Left kidney (tissue), 2 donors: ENCODE measurements around the gene SERBP1. TPM values are rescaled to one million over a fixed set of nuclear protein-coding genes. Genes with fewer than 3 reads are reported as not detected.
"Not testable (repeated sequence)": the region's sequence is repeated elsewhere in the genome, so short reads cannot be mapped to it uniquely, and the experiment has no call there.

Experiments used
- DNase-seq: peaks from one replicate; pipeline ENCODE4 v3.0.0-alpha.2; 2013
- polyA plus RNA-seq: library from polyadenylated mRNA; unstranded; fragments of 120-200 nt; gene quantifications from one replicate; pipeline ENCODE4 v1.2.1, GENCODE V29; 2013; ENCODE audit not compliant: insufficient read length

The SERBP1 gene
- polyA plus RNA-seq, 1 donor: 417 TPM

DNA sequence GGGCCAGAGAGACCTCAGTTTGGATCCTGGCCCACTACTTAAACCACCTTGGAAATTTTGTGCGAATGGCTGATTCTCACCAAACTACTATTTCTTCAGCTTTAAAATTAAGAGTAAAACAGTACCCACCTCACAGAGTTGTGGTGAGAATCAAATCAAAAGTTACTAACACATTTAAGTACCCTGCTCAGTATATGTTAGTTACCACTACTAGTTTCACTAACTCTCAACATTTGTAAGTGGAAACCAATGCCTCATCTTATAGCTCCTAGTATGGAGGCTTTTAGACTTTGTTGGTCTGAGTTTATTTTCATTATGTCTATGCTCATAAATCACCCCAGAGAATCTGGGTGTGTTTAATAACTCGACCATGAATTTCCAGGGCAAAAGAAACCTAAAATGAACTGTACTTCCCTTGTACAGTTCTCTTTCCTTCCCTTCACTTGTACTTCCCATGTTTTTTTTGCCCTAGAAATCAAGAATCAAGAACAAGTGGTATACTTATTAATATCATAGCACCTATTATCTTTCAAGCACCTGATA lies 11.6 kb upstream of the SERBP1 start:
- DNase-seq: no peak

DNA sequence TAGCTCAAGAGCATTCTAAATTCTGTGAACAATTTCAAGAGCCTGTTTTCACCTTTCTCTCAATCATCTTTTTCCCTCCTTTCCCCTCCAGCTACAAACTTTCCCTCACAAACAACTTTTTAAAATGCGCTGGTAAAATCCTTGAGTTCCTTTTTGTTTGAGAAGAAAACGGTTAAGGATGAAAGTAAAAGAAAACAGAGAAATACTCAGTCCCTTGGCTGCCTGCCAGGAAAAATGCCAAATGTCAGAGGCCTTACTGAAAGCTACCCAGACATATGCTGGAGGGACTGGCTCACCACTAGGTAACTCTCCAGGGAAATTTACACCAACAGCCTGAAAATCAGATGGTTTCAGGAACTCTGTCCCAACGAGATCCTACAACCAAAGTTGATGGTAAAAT lies 11.0 kb upstream of the SERBP1 start:
- no peak for DNase-seq

DNA sequence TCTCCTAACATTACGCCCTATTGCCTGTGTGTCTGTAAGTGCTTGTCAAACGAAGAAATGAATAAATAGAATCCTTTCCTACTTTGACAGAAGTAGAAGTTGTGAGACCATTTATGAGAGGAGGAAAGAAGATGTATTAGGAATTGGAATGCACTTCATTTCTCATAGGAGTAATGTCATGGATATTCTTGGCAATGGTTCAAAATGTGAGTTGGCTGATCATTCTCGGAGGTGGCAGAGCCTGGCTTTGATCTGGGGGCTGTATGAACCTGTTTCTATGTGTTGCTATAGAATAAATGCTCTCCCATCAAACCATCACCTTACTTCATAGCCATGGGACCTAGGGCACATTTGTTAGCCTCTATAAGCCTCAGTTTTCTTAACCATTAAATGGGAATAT lies 10.1 kb upstream of the SERBP1 start:
- no peak for DNase-seq

DNA sequence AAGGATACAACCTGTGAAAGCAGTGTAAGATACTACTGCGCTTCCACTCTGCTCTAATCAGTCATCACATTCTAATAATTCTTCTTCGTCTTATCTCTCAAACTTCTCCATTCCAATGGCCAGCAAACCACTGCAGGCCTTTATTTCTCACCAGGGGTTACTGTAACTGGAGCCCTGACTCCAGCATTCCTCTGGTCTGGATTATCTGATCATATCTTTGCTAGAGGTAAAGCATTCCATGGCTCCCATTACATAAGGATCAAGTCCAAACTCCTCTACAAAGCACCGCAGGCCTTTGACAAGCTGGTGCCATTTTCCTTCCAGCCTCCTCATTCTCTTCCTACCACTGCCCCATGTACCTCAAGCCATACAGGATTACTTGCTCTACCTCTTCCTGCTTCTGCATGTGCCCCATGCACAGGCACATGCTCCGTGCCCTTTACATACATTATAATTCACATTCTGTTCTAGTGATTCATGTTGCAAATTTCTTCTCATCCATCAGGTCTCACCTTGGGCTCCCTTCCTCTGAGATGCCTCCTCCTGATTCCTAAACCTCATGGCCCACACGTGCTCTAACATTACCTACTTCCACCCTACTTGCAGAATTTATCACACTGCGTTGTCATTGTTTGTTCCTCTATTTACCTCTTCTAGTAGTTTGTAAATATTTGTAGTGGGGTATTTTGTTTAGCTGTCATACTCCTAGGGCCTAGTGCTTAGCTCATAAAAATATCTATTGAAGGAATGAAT lies 9.3 kb upstream of the SERBP1 start:
- DNase-seq: no peak

DNA sequence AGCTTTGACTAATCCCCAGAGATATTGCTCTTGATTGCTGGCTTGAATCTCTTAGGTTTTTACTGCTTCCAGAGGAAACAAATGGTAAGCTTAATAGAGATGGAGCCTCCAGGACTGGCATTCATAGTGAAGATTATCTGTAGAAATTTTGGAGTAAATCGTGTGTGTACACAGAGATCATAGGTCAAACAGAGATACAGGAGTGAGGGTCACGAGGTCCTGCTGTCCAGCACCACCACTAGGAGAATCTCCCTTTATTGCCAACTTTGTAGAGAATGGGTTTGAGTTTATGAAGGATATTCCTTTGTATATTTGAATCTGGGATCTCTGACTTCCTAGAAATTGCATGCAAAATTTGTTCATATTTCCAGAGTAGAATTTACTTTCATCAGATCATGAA lies 7.8 kb upstream of the SERBP1 start:
- DNase-seq: no peak

DNA sequence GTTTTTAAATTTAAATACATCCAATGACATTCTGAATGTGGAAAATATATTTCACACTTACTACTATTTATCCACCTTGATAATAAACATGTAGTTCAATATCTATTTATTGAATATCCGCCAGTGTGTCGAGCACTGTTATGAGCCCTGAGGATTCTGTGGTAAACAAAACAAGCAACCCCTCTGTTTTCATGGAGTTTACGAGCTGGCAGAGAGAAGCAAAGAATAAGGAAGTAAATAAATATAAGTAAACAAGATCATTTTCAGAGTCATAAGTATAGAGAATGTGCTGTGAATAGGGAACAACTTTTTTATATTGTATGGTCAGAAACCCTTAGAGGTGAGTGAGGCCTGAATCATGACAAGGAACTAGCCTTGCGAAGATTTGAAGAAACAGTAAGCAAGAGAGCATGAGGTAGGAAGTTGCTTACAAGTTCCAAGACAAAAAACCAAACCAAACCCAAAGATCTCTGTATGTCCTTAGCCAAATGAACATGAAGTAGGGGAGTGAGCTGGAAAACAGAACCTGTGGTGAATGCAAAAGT lies 6.4 kb upstream of the SERBP1 start:
- no peak for DNase-seq

DNA sequence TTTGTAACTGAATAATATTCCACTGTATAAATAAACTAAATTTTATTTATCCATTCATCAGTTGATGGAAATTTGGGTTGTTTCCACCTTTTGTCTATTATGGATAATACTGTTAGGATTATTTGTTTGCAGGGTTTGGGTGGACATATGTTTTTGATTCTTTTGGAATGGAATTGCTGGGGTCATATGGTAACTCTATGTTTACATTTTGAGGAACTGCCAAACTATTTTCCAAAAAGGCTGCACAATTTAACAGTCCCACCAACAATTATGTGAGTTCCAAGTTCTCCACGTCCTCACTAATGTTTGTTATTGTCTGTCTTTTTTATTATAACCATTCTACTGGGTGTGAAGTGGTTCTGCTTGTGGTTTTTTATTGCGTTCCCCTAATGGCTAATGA lies 4.3 kb upstream of the SERBP1 start:
- DNase-seq: no peak

DNA sequence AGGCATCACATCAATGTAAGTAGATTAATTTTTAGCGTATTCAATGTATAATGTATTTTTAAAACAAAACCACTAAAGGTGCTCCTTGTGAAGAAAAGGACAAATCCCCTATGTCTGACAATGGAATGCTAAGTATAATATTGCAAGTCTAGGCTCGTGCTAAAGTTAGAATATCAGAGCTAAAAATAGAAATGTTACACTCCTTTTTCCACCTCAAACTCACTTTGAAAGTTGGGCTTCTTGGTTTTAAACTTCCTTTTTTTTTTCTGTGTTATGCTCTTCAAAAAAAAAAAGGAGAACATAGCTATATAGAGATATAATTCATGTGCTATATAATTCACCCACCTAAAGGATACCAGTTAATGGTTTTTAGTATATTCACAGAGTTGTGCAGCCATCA lies 3.6 kb upstream of the SERBP1 start:
- no peak for DNase-seq

DNA sequence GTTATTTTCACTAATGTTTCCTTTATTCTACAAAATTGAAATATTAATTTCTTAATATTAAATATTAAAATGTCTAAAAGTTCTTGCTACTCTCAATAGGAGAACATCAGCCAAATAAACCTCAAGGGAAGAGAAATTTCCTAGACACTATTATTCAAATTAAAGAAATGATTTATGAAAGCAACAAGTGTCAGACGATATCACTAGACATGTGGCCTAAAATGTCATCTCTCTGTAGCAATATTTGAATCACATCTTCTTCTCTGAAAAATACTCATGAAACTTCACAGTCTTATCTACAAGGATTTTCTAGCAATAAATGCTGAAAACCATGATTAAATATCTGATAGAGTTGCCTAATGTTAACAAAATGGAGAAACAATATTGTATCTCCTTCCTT lies 2.5 kb upstream of the SERBP1 start:
- no peak for DNase-seq

DNA sequence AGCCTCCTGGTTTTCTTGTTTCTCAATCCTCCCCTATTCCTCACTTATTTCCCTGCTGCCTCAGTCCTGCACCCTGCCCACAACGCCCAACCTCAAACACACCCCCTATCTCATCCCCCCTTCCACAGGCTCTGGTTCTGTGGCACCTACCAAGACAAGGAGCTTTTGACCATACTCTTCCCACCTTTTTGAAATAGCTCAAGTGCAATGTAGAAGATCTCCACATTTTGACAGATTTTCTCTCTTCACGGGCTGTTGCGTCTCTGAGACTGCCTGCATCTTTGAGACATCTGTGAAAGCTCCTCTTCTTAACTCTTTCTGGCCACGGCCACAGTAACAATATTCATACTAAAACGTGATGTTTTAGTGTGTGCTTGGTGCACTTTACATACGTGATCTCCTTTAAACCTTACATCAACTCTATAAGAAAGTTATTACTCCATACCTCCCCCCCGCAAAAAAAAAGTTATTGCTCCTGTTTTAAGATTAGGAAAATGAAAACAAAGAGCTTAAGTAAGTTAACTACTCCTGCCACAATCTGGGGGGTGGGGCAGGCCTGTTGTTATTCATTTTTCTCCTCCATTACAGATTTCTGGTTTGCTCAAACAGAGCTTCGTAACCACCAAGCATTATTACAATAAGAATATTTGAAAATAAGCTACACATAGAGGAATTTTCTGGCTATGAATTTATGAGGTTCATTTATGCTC lies 1.8 kb upstream of the SERBP1 start:
- no peak for DNase-seq

DNA sequence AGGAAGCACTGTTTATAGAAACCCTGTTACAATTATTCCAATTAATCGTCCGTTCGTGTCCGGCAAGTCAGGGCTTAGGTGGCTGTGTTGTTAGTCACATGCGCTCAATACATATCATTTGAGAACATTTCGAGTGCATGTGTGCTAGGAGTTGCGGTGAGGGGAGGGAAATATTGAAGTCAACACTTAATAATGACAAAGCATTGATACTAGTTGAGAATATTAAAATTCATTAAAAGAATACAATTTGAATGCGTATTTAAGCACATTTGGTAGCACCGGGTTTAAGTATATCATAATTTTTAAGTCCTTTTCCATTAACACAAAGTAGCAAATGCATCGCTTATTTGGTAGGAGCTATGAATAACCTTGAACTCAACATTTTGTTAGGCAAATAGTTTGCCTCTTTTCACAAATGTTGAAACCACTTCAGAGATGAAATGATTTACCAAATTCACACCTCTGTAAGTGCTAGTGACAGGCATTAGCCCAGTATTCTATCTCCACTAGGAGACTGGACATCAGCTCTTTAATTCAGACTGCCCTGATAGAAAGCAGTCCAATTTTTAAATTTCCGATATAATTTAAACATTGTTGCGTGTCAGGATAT lies 1.1 kb upstream of the SERBP1 start:
- no peak for DNase-seq

DNA sequence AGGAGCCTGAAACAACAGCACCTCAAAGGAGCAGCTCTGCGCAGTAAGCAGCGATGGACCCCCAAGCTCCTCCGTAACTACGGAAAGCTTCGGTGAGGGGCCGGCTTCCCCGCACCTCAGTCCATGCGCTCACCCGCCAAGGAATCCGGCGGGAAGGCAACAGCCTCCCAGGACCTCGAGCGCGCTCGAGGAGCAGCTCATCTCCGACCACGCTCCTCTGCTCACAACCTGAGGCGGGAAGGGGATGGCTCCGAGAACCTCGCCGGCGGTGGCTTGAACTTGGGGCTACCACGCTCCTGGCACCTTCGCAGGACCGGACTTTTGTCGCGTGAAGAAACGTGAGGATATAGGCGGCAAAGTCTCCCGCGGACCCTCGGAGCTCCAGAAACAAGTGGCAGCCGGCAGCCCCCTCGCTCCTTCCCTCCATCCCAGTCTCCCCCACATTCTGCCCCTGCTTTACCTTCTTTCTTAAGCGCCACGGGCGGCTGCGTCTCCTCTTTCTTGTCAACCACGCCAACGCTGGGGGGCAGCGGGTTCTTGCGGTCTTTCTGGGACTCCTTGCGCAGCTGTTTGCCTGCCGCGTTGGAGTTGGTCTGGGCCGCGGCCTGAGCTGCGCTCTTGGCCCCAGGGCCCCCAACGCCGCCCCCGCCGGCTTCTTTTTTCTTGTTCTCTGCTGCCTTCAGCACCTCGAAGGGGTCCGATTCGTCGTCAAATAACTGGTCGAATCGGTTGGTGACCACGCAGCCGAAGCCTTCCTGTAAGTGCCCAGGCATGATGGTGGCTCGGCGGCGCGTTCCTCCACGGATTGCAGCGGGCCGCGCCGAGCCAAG lies 459 bp downstream of the SERBP1 start:
- DNase-seq: no peak

DNA sequence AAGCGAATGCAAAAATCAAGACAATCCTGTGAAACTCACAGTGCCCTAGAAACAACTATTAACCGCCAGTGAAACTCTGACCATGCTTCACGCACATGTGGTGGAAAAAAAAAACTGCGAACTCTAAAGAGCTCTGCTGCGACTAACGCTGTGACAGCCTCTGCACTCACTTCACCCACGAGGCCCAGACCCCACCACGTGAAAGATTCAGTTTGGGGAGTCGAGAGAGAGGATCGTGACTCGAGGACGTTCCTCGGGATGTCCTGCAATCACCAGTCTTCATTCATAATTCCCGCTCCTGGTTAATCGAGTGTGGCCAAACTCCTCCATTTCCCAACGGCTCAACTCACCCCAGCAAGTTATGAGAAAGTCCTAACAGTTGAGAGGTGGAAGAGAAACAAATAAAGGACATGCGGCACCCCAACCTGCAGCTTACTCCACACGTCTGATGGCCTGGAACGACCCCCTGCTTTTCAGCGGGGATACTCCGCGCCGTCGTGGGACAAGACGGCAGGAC lies 1.1 kb downstream of the SERBP1 start:
- peak; percentile 40 for DNase-seq

DNA sequence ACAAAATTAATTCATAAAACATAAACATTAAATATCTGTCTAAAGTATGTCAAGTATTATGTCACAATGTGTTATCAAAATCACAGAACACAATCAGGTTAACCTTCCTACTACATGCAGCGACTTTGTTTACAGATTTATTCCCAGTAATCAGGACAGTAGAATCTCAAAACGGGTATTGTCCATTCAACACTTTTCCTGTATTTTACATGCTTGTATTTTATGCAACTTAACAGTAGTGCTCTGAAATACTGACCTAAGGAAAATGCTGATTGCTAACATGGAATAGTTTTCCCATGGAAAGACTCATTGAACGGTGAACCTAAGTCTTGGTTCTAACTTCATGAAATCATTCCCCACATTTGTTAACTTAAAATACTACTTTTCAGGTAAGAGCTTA lies 2.3 kb downstream of the SERBP1 start:
- no peak for DNase-seq

DNA sequence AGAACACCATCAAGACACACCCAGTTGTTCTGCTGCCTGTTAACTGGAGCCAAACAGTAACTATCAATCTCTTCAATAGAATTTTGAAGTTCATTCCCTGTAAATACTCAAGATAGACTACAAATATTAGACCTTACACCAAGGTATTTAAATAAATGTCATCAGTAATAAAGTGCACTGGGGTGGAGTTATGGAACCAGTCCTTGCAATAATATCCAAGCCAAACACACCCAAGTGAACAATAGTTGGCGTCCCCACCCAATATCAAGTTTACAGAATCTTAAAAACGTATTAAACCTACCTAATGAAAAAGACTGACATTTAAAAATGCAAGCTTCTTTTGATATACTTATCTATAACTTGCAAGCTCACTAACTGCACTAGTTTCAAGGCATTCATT lies 2.7 kb downstream of the SERBP1 start:
- no peak for DNase-seq

DNA sequence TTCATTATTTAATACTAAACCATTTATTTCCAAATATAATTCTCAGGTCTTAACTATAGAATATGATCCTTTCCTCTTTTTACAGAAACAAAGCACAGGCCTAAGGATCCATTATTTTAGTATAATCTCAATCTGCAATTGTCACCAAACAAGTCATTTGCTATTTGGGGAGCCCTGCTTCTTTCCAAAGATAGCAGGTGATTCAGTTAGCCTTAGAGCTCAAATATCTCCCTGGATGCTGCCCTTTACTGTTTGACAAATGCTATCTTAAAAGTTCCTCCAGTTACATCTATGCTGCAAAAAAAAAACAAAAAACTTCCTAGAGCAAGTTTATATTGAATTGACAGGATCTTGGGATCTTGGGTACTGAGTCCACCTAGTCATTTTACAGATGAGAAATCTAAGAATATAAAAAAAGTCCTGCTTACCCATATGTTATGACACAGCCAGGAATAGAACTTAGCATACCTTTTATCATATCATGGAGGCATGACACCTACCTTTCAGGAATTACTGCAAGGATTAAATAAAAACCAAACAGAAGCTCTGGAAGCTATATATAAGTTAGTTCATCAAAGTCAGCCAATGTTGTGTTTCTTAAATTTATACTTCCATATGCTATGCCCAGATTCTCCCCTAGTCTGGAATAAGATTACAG lies 9.2 kb downstream of the SERBP1 start:
- DNase-seq: no peak

DNA sequence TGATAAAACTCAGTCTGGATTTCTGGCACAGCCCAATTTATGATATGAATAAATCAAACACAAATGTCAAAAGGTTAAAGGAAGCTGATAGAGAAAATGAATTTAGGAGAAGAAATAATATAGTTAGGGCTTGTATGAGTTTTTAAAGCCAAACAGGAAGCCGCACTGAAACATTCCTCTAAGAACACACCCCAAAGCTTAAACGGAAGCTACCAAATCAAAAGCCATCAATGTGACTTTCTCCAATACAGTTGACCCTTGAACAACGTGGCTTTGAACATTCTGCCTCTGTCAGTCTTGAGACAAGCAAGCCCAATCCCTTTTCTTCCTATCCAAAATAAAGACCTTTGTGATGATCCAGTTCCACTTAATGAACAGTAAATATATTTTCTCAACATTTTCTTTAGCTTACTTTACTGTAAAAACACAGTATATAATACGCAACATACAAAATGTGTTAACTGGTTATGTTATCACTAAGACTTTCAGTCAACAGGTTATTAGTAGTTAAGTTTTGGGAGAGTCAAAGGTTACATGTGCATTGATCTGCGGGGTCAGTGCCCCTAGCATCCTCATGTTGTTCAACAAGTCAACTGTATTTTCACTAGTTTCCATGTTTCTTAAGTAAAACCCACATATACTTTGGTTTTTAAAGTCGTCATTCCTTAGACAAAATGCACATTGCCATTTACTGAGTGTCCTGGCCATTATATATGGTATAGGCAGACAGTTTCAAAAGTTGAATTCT lies 11.2 kb downstream of the SERBP1 start:
- no peak for DNase-seq

DNA sequence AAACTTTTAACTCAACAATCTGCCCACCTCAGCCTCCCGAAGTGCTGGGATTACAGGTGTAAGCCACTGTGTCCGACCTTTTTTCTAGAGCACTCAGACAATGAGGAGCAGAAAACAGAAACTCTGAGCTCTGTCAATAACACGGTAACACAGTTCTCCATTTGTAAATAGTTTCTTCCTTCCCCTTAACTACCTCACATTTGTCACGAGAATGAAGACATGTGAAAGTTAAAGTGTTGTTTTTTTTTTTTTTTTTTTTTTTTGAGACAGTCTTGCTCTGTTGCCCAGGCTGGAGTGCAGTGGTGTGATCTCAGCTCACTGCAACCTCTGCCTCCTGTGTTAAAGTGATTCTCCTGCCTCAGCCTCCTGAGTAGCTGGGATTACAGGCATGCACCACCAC lies 12.5 kb downstream of the SERBP1 start:
- DNase-seq: not testable (repeated sequence)

DNA sequence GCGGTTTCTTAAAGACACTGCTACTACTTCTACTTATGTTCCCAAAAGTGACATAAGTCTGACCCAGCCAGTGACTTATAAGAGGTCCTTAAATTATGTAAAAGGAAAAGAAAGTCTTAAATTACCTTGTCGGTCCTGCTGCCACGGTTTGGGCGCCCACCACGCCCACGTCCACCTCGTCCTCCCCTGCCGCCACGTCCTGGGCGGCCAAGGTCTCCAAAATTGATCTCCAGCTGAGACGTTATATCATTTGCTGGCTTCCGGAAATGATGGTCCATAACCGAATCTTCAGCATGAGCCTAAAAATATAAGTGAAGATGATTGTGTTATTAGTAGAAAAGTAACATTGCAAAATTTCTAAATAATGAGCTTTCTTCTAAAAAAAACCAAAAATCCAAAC lies 15.2 kb downstream of the SERBP1 start:
- no peak for DNase-seq

DNA sequence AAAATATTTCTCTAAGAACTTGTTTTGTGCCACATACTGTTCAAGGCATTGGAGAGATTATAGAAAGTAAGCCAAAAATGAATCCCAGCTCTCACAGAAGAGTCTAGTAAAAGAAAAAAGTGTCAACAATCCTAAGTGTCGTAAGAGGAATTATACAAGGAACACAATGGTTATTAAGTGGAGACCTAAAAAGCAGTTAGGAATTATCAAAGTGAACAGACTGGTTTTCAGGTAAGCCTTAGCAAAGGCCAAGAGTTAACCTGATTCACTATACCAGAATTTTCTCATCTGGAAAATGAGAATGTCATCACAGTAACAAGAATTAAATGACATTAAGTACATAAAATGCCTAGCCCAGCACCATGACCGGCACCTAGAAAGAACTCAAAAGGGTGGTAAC lies 15.6 kb downstream of the SERBP1 start:
- DNase-seq: no peak
